HG03520 (cell line): ENCODE measurements around the gene KRTAP5-1.
A peak's percentile ranks its signal among the peaks of the same experiment; 100 is the strongest.
"Not testable (repeated sequence)": the region's sequence is repeated elsewhere in the genome, so short reads cannot be mapped to it uniquely, and the experiment has no call there.

ENCODE experiments used
- ATAC-seq: cut with Tn5 transposase; IDR thresholded peaks from one replicate; pipeline ENCODE4 v1.9.1; 2021; ENCODE audit warnings: mild to moderate bottlenecking, moderate library complexity; ENCODE audit not compliant: unreplicated experiment

KRTAP5-1 gene

GRCh38 chr11:1603629-1604028 is 18.5 kb upstream of the KRTAP5-1 start:
- no peak for ATAC-seq

GRCh38 chr11:1601663-1602062 is 16.6 kb upstream of the KRTAP5-1 start:
- not testable (repeated sequence) for ATAC-seq

DNA sequence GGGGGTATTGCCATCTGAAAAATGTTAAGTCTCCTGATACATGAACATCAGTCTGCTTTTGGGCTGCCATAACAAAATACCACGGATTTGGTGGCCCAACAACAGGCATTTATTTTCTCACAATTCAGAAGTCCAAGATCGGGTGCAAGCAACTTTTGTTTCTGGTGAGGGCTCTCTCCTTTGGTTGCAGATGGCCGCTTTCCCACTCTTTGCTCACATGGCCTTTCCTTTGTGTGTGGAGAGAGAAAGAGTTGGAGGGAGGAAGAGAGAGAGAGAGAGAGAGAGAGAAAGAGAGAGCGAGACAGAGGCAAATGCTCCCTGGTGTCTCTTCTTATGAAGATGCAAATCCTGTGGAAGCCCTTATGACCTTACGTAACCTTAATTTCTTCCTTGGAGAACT is 15.5 kb upstream of the KRTAP5-1 start:
- ATAC-seq, result no peak

DNA sequence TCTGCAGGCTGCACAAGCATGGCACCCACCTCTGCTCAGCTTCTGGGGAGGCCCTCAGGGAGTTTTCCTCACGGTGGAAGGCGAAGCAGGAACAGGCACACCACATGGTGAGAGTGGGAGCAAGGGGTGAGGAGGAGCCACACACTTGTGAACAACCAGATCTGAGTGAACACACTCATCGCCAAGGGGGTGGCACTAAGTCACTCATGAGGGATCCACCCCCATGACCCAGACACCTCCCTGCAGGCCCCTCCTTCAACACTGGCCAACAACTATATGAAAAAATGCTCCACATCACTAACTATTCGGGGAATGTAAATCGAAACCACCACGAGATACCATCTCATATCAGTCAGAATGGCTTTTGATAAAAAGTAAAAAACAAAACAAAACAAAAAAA is 13.7 kb upstream of the KRTAP5-1 start:
- ATAC-seq, result no peak

DNA sequence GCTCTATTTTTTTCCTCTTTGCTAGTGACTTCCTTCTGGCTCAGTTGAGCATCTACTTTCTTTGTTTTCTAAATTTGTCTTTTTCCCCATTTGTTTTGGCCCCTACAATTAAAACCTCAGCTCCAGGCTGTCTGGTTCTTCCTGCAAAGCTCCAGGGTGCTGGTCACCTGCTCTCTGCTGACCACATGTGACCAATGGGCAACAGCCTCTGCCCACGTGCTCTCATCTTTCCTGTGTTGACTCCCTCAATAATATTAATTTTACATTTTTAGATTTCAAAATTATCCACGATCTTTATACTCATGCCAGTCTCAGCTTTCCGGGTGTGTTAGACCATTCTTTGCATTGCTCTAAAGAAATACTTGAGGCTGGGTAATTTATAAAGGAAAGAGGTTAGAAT is 13.3 kb upstream of the KRTAP5-1 start:
- ATAC-seq, result not testable (repeated sequence)

DNA sequence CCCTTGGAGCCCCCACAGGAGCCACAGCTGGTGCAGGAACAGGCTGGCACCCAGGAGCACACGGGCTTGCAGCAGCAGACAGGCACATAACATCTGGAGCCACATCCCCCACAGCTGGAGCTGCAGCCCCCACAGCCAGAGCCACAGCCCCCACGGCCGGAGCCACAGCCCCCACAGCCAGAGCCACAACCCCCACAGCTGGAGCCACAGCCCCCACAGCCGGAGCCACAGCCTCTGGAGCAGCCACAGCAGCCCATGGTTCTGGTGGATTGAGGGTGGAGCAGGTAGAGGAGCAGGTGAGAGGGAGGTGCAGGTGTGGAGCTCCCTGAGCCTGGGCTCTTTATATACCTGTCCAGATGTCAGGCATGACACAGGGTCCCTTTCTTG is 12.9 kb upstream of the KRTAP5-1 start, which contains the start of gene KRTAP5-2:
TSS of gene KRTAP5-2 (minus strand) at position 301 of the 387 bp plus-strand sequence. CDS start at position 257, 44 bp downstream.
- no peak for ATAC-seq

DNA sequence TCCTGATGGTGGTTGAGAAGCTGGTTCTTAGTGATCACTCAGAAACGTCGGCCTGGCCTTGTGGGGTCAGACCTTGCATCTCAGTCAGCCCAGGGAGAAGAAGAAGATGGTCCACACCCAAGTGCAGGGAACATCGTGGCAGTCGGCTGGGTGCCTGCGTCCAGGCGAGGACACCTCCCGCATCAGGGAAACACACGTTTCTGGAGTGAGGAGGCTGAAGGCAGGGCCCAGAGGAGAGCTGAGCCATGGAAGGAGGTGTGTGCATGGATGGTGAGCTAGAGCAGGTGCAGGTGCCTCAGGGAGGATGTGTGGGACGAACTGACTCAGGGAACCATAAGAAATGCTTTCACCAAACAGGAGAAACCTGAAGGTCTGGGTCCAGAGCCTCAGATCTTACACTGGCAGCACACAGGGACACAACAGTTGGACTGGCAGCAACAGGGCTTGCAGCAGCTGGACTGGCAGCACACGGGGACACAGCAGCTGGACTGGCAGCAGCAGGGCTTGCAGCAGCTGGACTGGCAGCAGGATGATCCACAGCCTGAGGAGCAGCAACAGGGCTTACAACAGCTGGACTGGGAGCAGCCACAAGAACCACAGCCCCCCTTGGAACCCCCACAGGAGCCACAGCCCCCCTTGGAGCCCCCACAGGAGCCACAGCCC is 12.4 kb upstream of the KRTAP5-1 start:
- no peak for ATAC-seq

DNA sequence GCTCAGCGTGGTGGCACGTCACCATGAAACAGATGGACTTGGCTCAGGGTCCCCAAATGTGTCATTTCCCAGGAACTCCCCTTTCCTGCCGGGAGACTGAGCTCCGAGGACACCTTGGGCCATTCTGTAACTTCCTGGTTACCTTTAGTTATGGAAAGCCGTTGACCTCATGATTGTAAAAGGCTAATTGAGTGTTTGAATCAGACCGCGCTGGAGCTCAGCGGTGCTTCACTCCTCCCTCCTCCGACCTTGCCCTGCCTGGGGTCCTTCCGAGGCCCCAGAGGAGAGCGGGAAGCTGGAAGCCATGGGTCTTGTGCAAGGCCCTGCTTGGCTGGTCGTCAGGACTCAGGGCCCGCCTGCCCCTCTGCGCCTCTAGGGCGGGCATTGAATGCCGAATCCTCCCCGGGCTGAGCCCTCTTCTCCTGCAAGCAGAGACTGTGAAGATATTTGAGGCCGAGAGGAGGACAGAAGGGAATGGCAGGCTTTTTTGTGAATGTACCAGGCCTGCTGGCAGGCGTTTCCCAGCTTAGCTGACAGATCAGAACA is 11.6 kb upstream of the KRTAP5-1 start:
- not testable (repeated sequence) for ATAC-seq

- not testable (repeated sequence) for ATAC-seq
Observed at GRCh38 chr11:1595994-1596575, 11.0 kb upstream of the KRTAP5-1 start.

GRCh38 chr11:1592628-1593027 is 7.5 kb upstream of the KRTAP5-1 start:
- no peak for ATAC-seq

- ATAC-seq, result no peak
Observed at GRCh38 chr11:1589996-1590395, 4.9 kb upstream of the KRTAP5-1 start.

DNA sequence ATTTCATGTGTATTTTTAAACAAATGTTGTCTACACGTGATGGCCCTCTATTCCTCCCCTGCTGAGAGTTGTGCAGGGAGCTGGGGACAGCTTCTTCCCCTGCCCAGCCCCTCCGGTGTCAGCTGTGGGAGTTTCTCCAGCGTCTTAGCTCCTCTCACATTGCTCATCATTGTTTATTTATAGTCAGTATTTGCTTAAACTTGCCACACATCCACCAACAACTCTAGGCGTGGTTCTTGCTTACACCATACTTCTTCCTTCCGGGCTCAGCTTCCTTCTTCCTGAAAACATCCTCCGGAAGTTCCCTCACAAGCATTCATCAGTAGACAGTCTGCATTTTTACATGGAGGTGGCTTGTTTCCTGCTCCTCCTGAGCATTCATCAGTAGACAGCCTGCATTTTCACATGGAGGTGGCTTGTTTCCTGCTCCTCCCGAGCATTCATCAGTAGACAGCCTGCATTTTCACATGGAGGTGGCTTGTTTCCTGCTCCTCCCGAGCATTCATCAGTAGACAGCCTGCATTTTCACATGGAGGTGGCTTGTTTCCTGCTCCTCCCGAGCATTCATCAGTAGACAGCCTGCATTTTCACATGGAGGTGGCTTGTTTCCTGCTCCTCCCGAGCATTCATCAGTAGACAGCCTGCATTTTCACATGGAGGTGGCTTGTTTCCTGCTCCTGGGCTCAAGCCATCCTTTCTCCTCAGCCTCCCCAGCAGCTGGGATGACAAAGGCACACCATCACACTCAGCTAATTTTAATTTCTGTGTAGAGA is 4.3 kb upstream of the KRTAP5-1 start:
- ATAC-seq, result not testable (repeated sequence)

GRCh38 chr11:1586699-1587098 is 1.6 kb upstream of the KRTAP5-1 start:
- no peak for ATAC-seq

- not testable (repeated sequence) for ATAC-seq
Observed at GRCh38 chr11:1582909-1583308, 2.2 kb downstream of the KRTAP5-1 start.

DNA sequence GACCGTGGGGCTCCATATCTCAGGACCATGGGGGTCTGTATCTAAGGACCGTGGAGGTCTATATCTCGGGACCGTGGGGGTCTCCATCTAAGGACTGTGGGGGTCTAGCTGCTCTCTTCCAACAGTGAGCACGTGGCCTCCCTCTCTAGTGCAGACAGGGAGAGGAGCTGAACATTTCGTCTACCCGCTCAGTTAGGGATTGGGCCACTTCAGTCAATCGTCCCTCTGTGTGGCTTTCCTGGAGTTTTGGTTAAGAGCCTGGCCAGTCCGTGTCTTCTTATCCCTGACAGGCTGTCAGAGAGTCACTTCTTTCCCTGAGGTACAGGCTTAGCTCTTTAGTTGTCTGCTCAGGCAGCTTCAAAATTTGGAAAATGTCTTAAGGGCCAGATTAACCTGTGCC is 3.1 kb downstream of the KRTAP5-1 start:
- no peak for ATAC-seq

GRCh38 chr11:1576825-1577224 is 8.3 kb downstream of the KRTAP5-1 start:
- no peak for ATAC-seq

DNA sequence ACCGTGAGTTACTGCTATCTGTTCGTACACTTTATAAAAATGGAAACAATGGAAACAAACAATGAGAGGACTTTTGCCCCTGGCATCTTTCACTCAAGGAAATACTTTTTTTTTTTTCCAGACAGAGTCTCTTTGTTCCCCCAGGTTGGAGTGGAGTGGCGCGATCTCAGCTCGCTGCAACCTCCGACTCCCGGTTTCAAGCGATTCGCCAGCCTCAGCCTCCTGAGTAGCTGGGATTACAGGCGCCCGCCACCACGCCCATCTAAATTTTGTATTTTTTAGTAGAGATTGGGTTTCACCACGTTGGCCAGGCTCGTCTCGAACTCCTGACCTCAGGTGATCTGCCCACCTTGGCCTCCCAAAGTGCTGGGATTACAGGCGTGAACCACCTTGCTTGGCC is 9.3 kb downstream of the KRTAP5-1 start:
- ATAC-seq, result not testable (repeated sequence)

DNA sequence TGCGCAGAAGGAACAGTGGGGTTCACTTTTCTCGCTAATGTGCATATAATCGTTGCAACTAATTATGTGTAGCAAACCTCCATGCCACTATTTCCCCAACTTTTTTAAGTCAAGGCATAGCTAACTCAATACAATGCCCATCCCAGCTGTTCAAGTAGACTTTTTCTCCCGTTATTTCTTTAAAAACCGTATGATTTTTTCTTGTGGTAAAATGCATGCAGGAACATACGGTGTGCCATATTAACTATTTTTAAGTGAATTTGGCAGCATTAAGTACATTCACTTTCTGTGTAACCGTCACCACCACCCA is 10.2 kb downstream of the KRTAP5-1 start:
- no peak for ATAC-seq

DNA sequence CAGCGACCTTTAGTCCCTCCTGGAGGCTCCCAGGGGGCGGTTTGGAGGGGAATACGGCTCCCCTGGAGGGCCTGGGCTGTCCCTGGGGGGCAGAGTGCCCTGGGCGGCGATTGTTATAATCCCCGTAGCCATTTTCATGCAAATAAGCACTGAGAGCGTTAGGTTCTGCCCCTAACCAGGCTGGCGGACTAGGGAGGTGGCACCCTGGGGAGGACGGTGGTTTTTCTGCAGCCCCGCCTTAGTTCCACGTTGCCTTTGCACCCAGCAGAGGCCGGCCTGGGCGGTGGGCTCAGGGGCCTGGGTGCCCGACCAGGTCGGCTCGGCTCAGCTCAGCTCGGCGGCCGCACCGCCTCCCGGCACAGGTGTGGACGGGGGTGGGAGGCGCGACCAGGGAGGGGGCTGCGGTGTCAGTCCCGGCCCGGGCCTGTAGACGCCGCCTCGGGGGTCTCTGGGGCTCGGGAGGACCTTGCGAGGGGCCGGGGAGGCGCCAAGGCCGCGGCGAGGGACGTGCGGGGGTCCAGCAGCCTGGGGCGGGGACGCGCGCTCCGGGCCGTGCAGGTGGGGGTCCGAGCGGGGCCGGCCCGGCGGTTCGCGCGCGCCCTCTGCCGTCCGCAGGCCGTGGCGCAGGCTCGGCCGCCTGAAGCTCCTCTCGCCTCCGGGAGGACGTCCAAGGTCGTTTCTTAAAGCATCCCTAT is 10.7 kb downstream of the KRTAP5-1 start:
- peak; percentile 40 for ATAC-seq

DNA sequence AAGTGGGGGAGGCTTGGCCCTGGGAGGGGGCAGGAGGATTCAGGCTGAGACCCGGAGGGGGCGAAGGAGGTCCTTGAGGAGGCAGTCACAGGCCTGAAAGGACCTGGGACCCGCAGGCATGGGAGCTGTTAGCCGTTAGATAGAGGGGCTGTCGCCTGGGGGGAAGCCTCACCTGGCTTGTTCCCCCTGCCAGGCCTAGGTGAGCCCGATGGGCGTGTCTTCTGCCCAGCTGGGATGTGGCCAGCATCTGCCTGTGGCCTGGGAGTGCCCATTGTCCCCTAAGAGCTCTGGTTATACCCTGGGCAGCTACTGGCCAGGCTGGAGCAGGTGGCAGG is 11.2 kb downstream of the KRTAP5-1 start:
- ATAC-seq, result no peak
